Activated CD8-positive, alpha-beta memory T cell treated with anti-CD3 and anti-CD28 coated beads, Interleukin-2, amount 50 U/mL, for 4 hours (primary cell): ENCODE results near the gene DNAJA1.
"Not testable (repeated sequence)": the region's sequence is repeated elsewhere in the genome, so short reads cannot be mapped to it uniquely, and the experiment has no call there.

Experiments
- DNase-seq: peaks from one replicate; pipeline ENCODE4 v3.0.0-alpha.2; 2020

Gene DNAJA1

GRCh38 chr9:33024966-33025571 lies at the start of gene DNAJA1:
TSS of gene DNAJA1 (plus strand) at chr9:33025273. CDS start at chr9:33026485, 1,212 bp downstream.
- peak; percentile 96 for DNase-seq

GRCh38 chr9:32978051-32978450 lies 47.0 kb upstream of the DNAJA1 start:
- no peak for DNase-seq

DNA sequence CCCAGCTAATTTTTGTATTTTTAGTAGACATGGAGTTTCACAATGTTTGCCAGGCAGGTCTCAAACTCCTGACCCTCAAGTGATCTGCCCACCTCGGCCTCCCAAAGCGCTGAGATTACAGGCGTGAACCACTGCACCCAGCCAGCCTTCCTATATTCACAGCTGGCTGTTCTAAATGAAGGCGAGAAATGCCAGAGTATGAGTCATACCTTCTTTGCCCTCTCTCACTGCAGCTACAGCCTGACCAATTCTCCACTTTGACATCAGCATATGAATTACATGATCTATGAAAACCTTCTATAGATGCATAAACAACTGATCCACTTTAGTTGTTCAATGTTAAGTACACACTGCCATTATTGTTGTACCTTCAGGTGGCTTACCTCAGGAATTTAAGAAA lies 38.1 kb upstream of the DNAJA1 start:
- no peak for DNase-seq

DNA sequence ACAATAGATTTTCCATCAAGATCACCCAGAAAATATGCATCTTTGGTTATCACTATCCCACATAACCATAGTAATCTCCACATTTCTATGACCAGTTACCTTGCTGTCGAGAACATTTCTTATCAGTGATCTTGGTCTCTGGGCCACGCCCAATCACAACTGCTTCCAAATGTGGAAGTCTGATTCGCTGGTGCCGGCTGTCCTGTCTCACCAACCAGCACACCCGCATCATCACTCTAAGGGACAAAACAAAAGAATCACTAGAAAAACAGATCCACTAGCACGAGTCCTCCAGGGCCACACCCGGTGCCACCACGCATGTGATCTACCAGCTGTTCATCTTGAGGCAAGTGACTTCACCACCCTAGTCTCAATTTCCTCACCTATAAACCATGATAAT lies 35.4 kb upstream of the DNAJA1 start:
- no peak for DNase-seq

GRCh38 chr9:32991897-32992594 lies 33.0 kb upstream of the DNAJA1 start:
- DNase-seq, result no peak

GRCh38 chr9:32992595-32993238 lies 32.4 kb upstream of the DNAJA1 start:
- no peak for DNase-seq

DNA sequence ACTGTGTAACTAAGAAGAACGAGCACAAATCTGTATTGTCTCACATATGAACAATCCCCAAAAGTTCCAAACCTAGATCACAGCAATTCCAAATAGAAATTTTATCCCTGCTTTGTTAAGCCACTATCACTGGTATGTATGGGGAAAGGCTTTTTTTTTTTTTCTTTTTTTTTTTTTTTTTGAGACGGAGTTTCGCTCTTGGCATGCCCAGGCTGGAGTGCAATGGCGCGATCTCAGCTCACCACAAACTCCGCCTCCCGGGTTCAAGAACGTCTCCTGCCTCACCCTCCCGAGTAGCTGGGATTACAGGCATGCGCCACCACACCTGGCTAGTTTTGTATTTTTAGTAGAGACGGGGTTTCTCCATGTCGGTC lies 24.4 kb upstream of the DNAJA1 start:
- not testable (repeated sequence) for DNase-seq

- DNase-seq, result not testable (repeated sequence)
These were observed 19.7 kb upstream of the DNAJA1 start for GRCh38 chr9:33005335-33005734.

DNA sequence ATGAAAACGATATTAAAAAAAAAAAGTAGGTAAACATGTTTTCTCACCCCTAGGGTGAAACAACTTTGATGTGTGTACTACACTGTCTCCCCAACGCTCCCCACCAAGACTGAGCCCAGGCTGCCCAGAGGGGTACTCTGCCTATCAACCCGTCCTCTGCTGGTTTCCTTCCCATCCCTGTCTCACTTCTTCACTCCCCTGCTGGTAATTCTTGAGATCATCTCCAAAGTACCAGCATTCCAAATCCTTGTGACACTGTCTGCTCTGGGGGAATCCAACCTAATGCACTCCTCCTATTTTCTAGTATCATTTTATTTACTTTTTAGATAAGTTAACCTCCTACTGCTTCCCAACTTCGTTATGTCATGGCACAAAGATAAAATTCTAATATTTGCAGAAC lies 17.3 kb upstream of the DNAJA1 start:
- no peak for DNase-seq

DNA sequence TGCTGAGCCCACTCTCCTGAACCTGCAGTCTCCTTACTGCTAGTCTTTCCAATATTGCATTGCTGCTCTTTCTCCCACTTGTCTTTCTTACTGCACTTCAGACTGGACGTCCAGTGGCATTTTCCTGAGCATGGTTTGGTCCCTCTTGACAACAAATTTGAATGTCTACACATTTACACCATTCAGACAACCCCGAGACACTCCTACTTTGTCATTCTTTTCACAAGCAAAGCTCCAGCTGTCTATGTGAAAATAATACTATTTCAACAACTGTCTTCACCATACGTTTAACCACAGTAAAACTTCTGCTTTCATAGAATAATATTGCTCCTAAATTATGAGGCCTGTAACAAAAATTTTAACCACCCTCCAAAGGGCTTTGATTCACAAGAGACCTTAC lies 13.2 kb upstream of the DNAJA1 start:
- DNase-seq, result no peak

- DNase-seq, result no peak
These were observed 12.6 kb upstream of the DNAJA1 start for GRCh38 chr9:33012328-33013069.

DNA sequence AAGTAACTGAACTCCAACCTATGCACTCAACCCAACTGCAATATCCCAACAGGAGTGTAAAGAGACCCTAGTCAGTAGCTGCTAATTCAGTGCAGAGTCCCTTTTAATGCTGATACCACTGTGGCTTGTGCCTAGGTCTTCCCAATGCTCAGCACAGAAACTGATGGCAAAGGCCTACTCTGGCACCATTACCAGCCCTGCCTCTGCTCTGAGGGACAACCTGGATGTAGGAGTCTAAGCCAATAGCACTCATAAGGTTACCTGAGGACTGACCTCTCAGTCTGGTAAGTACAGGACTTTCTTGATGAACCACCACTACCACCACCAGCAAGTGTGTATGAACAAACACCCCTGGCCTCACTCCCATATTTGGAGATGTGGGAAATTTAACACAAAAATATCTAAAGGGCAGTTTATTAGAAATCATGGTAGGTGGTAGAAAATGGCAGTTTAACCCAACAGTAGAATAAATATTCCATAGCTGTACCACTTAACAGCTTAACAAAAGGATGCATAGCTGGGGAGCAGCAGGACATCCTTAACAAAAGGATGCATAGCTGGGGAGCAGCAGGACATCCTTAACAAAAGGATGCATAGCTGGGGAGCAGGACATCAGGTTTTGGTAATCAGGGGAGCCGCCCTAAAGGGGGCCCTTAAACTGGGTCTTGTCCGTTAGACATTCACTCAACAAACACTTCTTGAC lies 11.0 kb upstream of the DNAJA1 start:
- no peak for DNase-seq

- DNase-seq, result no peak
These were observed 10.4 kb upstream of the DNAJA1 start for GRCh38 chr9:33014665-33015014.

GRCh38 chr9:33017283-33018041 lies 7.6 kb upstream of the DNAJA1 start:
- DNase-seq, result no peak

GRCh38 chr9:33019797-33020196 lies 5.3 kb upstream of the DNAJA1 start:
- no peak for DNase-seq

DNA sequence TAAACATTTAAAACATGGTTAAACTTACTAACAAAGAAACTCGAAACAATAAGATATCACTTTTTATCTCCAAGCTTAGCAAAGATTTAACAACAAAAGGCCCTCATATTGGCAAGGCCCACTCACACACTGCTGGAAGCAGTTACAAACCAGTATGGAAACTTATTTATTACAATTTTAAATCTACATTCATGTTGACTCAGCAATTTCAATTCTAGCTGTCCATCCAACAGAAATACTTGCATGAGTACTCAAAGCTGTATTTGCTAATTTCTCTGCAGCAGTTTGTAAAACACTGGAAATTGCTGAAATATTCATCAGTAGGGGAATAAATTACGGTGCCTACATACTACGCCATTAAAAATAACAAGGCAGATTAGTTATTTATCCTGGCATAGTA lies 2.8 kb upstream of the DNAJA1 start:
- no peak for DNase-seq

DNA sequence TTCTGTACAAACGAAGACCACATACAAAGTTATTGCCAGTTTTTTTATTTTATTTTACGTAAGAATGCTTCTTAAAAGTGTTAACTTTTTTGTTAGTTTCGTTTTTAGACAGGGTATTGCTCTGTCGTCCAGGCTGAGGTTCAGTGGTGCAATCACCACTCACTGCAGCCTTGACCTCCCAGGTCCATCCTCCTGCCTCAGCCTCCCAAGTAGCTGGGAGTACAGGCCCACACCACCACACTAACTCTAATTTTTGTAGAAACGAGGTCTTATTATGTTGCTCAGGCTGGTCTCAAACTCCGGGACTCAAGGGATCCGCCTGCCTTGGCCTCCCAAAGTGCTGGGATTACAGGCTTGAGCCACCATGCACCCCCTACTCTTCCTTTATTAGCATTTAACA lies 2.3 kb upstream of the DNAJA1 start:
- DNase-seq, result no peak

DNA sequence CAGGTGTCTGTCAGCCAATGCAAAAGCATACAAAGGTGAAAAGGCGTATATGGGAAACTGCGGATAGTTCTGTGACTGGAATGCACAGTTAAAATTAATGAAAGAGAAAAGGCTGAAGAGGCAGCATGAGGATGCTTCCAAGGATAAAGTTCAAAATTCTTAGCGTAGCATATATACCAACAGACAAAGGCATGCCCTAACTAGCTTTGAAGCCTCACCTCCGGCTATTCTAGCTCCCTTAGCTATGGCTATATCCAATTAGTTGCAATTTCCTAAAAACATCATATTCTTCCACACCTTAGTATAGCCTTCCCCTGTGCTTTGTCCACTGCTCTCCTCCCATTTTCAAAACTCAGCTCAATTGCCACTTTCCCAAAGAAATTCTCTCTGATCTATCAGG lies 1.4 kb upstream of the DNAJA1 start:
- DNase-seq, result no peak

GRCh38 chr9:33024126-33024965 lies 727 bp upstream of the DNAJA1 start:
- DNase-seq, result no peak

- DNase-seq, result peak; percentile 76
These were observed 684 bp downstream of the DNAJA1 start for GRCh38 chr9:33025572-33026342.
